ENCODE data around the gene DUOX1.

- TF ChIP-seq CTCF (IDR thresholded peaks at IDR 0.05) (no peak), POLR2A (IDR thresholded peaks at IDR 0.05) (no peak)
Measured at GRCh38 chr15:45101749-45102148, 28.0 kb upstream of the DUOX1 start.
